ENCODE results near the gene STAT5A. TPM values are rescaled to one million over a fixed set of nuclear protein-coding genes. Genes with fewer than 3 reads are reported as not detected.
A peak's percentile ranks its signal among the peaks of the same experiment; 100 is the strongest.
"Not testable (repeated sequence)": the region's sequence is repeated elsewhere in the genome, so short reads cannot be mapped to it uniquely, and the experiment has no call there.

The STAT5A gene
- total RNA-seq, 1 donor from 2014 or later: 130 TPM

GRCh38 chr17:42283241-42284023 is 4.9 kb upstream of the STAT5A start:
- peak; percentile 74 for DNase-seq (ENCODE audit: low spot score)

- DNase-seq (ENCODE audit: low spot score): peak; percentile 18
These were observed 4.3 kb upstream of the STAT5A start for GRCh38 chr17:42284024-42284369.

GRCh38 chr17:42284566-42284965 is 3.7 kb upstream of the STAT5A start:
- no peak for DNase-seq (ENCODE audit: low spot score)

GRCh38 chr17:42285346-42286050 is 2.8 kb upstream of the STAT5A start:
- DNase-seq (ENCODE audit: low spot score): peak; percentile 60

- peak; percentile 87 for DNase-seq (ENCODE audit: low spot score)
These were observed 1.7 kb upstream of the STAT5A start for GRCh38 chr17:42286411-42287221.

- peak; percentile 89 for DNase-seq (ENCODE audit: low spot score)
These were observed 857 bp upstream of the STAT5A start for GRCh38 chr17:42287305-42287976.

- peak; percentile 89 for DNase-seq (ENCODE audit: low spot score)
These were observed 709 bp downstream of the STAT5A start for GRCh38 chr17:42288803-42289610.

- peak; percentile 82 for DNase-seq (ENCODE audit: low spot score)
These were observed 1.4 kb downstream of the STAT5A start for GRCh38 chr17:42289611-42290181.

GRCh38 chr17:42290577-42290976 is 2.3 kb downstream of the STAT5A start:
- peak; percentile 51 for DNase-seq (ENCODE audit: low spot score)

GRCh38 chr17:42291129-42291528 is 2.8 kb downstream of the STAT5A start:
- DNase-seq (ENCODE audit: low spot score): peak; percentile 45

- no peak for DNase-seq (ENCODE audit: low spot score)
These were observed 6.4 kb downstream of the STAT5A start for GRCh38 chr17:42294469-42295398.

- no peak for DNase-seq (ENCODE audit: low spot score)
These were observed 7.7 kb downstream of the STAT5A start for GRCh38 chr17:42296012-42296411.

GRCh38 chr17:42297775-42298174 is 9.5 kb downstream of the STAT5A start:
- not testable (repeated sequence) for DNase-seq (ENCODE audit: low spot score)

- DNase-seq (ENCODE audit: low spot score): not testable (repeated sequence)
These were observed 11.1 kb downstream of the STAT5A start for GRCh38 chr17:42299361-42299760.

- DNase-seq (ENCODE audit: low spot score): not testable (repeated sequence)
These were observed 11.6 kb downstream of the STAT5A start for GRCh38 chr17:42299913-42300312.

- no peak for DNase-seq (ENCODE audit: low spot score)
These were observed 12.7 kb downstream of the STAT5A start for GRCh38 chr17:42301022-42301421.

GRCh38 chr17:42303694-42304093 is 15.4 kb downstream of the STAT5A start:
- DNase-seq (ENCODE audit: low spot score): no peak

- no peak for DNase-seq (ENCODE audit: low spot score)
These were observed 16.1 kb downstream of the STAT5A start for GRCh38 chr17:42304187-42305030.

Data from mesenteric fat pad (tissue), 1 donor.